Esophagus (tissue), 2 donors: ENCODE results near the gene CSNK1A1. TPM values are rescaled to one million over a fixed set of nuclear protein-coding genes. Genes with fewer than 3 reads are reported as not detected.
"Not testable (repeated sequence)": the region's sequence is repeated elsewhere in the genome, so short reads cannot be mapped to it uniquely, and the experiment has no call there.

Source experiments
- H3K27ac ChIP-seq, 2 donors: one replicate each; pipeline ENCODE4 v1.5.1; 2013; ENCODE audit warnings: low read depth in 2 of 2, mild to moderate bottlenecking in 2 of 2, inconsistent platforms in 1 of 2, low read length in 1 of 2, moderate library complexity in 1 of 2
- H3K27me3 ChIP-seq, 2 donors: one replicate each; pipeline ENCODE4 v1.6.1; 2013; ENCODE audit warnings: low read length in 2 of 2, control low read depth in 1 of 2, mild to moderate bottlenecking in 1 of 2; ENCODE audit not compliant: insufficient read depth in 2 of 2, control insufficient read depth in 1 of 2
- H3K36me3 ChIP-seq, 2 donors: one replicate each; pipeline ENCODE4 v1.6.1; 2013; ENCODE audit warnings: low read length in 1 of 2; ENCODE audit not compliant: control insufficient read depth in 2 of 2, insufficient read depth in 2 of 2
- H3K4me1 ChIP-seq, 2 donors: one replicate each; pipeline ENCODE4 v1.6.1; 2013; ENCODE audit warnings: low read length in 1 of 2; ENCODE audit not compliant: control insufficient read depth in 2 of 2, insufficient read depth in 2 of 2
- H3K4me3 ChIP-seq, 2 donors: one replicate each; pipeline ENCODE4 v1.5.1; 2013; ENCODE audit warnings: low read length in 2 of 2, mild to moderate bottlenecking in 2 of 2, low read depth in 1 of 2, moderate library complexity in 1 of 2
- H3K9me3 ChIP-seq, 2 donors: one replicate each; pipeline ENCODE4 v1.6.1; 2013; ENCODE audit warnings: mild to moderate bottlenecking in 2 of 2, low read depth in 1 of 2, low read length in 1 of 2, moderate library complexity in 1 of 2; ENCODE audit not compliant: control insufficient read depth in 2 of 2, insufficient read depth in 1 of 2
- WGBS, 2 donors: extraction: QIAGEN DNeasy Blood & Tissue Kit; methylation state at CpG; one replicate each; pipeline ENCODE4 v1.1.7; 2013; 5-methylcytosine and 5-hydroxymethylcytosine counted together
- polyA plus RNA-seq, 2 donors: library from polyadenylated mRNA; stranded (reverse); fragments of 200-250 nt; gene quantifications; one replicate each; pipeline ENCODE4 v1.2.3, GENCODE V29; 2013
- donor health status: healthy with polysubstance abuse.
- donor health status: Bipolar disorder and iron deficiency.

Gene CSNK1A1
- polyA plus RNA-seq, 2 donors: 81.1 to 91.8 TPM

DNA sequence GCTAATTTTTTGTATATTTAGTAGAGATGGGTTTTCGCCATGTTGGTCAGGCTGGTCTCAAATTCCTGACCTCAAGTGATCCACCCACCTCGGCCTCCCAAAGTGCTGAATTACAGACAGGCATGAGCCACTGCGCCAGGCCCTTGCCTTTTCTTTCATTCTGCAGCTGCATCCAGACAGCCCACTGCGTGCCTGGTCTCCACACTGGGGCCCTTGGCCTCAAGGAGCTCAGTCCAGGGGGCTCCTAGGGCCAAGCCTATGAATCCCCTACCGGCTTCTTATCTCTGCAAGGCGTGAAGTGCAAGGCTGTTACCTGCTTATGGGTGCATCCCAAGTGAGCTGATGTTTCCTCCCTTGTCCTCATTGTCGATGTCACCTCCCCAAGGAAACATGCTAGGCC lies 78.8 kb downstream of the CSNK1A1 start:
- 94 to 96% methylated on average over 7 of the region's 7 CpGs for WGBS, 2 donors
- H3K27ac ChIP-seq: no peak overlapping the region

DNA sequence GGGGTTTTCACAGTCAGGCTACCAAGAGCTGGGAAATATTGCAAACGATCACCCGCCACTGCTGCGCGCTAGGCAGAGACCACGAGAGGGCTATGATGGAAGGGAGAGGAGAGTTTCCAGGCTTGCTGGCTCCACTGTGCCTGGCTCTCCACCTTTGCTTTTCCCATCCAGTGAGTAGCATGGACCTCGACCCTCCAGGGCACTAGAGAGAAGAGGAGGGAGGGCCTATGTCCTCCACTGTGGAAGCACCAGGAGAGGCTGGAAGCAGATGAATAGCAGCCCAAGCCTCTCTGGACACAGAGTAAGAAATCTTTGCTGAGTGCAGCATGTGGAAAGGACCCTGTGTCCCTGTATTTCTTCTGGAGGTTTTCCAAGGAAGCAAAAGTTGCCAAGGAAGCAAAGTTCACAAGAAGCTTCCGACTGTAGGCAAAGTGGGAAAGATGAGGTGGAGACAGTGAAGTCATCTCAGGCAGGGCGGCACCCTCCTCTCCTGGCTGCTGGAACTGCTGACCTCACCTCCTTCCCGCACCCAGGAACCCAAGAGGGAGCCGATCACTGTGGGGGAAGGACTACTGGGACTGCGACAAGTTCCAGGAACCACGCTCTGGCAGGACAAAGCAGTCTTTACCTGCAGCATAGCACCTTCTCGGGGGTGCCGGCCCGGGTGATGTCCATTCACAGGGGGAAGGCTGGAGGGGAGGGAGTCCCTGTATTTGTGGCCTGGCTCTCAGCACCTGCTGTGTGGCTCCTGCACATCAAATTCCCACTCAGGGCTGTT lies 79.6 kb downstream of the CSNK1A1 start:
- H3K27me3 ChIP-seq: no peaks in the 10 kb centered on the region
- H3K27ac ChIP-seq: peak overlapping the region; percentile 55 to 76
- H3K9me3 ChIP-seq: no peaks in the 10 kb centered on the region
- WGBS, 2 donors: 48 to 55% methylated on average over 15 of the region's 15 CpGs
- no peaks in the 10 kb centered on the region for H3K36me3 ChIP-seq
- H3K4me1 ChIP-seq: peaks cover 2 to 13% of the 10 kb centered on the region in 2 donors
- no peak overlapping the region for H3K4me3 ChIP-seq

More for the DNA sequence above, 78.8 kb downstream of the CSNK1A1 start:
- H3K27me3 ChIP-seq: no peaks in the 10 kb centered on the region
- H3K9me3 ChIP-seq: no peaks in the 10 kb centered on the region
- H3K36me3 ChIP-seq: no peaks in the 10 kb centered on the region
- peaks cover 2 to 13% of the 10 kb centered on the region in 2 donors for H3K4me1 ChIP-seq
- no peak overlapping the region for H3K4me3 ChIP-seq

DNA sequence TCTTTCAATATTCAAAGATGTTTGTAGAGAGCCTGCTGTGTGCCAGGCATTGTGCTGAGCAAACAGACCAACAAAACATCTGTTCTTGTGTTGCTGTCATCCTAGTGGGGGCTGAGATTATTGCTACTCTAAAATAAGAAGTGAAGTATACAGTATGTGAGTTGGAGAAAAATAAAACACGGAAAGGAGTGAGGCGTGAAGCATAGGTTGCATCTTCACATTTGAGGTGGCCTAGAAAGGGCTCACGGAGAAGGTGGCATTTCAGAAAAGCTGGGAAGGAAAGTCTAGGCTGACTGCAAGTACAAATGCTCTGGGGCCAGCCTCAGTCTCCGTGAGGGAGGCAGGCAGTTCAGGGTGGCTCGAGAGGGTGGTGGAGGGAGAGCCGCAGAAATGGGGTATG lies 80.3 kb downstream of the CSNK1A1 start:
- Histone ChIP-seq H3K27ac (peak overlapping the region in 1 of 2 donors; percentile 76), H3K27me3 (no peaks in the 10 kb centered on the region), H3K9me3 (no peaks in the 10 kb centered on the region), H3K4me1 (peaks cover 2 to 13% of the 10 kb centered on the region in 2 donors), H3K36me3 (no peaks in the 10 kb centered on the region), H3K4me3 (no peak overlapping the region)
- 92 to 93% methylated on average over 6 of the region's 6 CpGs for WGBS, 2 donors

DNA sequence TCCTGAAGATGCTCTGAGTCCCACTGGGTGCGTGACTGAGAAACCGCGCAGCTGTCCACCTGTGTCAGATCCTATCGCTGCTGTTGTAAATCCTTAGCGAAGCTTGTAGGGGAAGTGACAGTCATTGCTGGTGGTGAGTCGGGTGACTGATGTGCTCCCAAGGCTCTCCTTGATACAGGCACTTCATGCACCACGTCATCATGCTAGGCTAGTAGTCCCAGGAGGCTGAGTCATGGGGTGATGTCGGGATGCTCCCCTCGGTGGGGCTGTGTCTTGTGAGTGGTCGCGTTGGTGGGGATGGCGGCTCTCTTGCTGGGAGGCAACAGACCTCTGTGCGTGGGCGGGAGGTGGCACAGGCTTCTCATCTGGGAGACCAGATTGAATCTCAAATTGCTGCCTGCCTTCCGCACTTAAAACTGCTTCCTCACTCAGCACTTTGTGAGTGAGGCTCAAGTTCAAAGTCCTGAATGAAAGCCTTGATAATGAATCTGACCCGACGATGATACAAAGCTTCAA lies 84.7 kb downstream of the CSNK1A1 start:
- peak overlapping the region in 1 of 2 donors; percentile 48 for H3K27ac ChIP-seq
- peaks cover under 1 to 5% of the 10 kb centered on the region in 2 donors for H3K4me1 ChIP-seq
- no peaks in the 10 kb centered on the region for H3K9me3 ChIP-seq
- H3K4me3 ChIP-seq: no peak overlapping the region
- H3K27me3 ChIP-seq: no peaks in the 10 kb centered on the region
- no peaks in the 10 kb centered on the region for H3K36me3 ChIP-seq
- WGBS, 2 donors: 62 to 68% methylated on average over 17 of the region's 17 CpGs

DNA sequence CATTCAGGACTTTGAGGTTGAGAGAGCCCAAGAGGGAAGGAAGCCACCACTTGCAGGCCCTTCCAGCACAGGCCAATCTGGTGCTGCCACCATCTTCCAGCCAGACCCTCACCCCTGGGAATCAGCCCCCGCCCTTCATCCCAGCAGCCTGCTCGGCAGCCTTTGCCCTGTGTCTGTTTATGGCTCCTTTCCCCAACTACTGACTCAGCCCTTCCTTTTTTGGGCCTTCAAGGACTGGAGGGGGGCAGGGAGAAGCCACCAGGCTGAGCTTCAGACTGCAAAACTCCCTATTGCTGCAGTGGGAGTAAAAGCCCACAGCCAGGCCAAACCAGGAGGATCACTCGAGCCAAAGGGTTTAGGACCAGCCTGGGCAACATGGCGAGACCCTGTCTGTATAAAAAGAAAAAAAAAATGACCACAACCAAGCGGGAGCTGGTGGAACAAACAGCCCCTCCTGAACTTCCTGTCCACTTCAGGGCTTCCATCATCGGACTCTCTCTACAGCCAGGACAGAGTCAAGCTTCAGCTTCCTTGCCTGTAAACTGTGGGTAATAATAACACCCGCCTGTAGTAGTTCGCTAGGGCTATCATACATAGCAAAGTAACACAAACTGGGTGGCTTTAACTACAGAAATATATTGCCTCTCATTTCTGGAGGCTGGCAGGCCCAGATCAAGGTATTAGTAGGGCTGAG lies 86.3 kb downstream of the CSNK1A1 start:
- Histone ChIP-seq H3K4me1 (peaks cover 0 to 3% of the 10 kb centered on the region in 2 donors), H3K4me3 (no peak overlapping the region), H3K9me3 (no peaks in the 10 kb centered on the region), H3K27ac (peak overlapping the region; percentile 20 to 67), H3K36me3 (no peaks in the 10 kb centered on the region), H3K27me3 (no peaks in the 10 kb centered on the region)
- WGBS, 2 donors: 48 to 60% methylated on average over 8 of the region's 8 CpGs

DNA sequence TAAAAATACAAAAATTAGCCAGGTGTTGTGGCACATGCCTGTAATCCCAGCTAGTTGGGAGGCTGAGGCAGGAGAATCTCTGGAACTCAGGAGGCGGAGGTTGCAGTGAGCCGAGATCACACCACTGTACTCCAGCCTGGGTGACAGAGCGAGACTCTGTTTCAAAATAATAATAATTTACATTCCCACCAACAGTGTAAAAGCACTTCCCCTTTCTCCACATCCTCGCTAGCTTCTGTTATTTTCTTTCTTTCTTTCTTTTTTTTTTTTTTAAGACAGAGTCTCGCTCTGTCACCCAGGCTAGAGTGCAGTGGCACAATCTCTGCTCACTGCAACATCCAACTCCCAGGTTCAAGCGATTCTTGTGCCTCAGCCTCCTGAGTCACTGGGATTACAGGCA lies 89.3 kb downstream of the CSNK1A1 start:
- not testable (repeated sequence) for H3K4me1 ChIP-seq, H3K27ac ChIP-seq, H3K27me3 ChIP-seq, H3K9me3 ChIP-seq, H3K36me3 ChIP-seq, H3K4me3 ChIP-seq
- WGBS, 2 donors: 87 to 90% methylated on average over 6 of the region's 6 CpGs

DNA sequence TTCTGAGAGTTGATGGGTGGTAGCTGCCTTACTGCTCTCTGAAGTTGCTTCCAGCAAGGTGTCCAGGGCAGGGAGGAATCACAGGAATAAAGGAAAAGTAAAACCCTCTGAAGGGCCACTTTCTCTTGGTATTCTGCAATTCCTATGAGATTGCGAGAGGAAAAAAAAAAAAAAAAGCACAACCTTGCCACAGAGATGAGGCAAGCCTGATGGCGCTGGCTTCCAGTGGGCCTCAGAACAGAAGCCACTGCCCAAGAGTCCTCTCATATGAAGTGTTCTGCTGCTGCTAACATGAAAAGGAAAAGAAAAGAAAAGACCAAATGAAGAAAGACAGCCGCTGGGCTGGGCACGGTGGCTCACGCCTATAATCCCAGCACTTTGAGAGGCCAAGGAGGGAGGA lies 91.3 kb downstream of the CSNK1A1 start:
- Histone ChIP-seq H3K27me3 (no peaks in the 10 kb centered on the region), H3K9me3 (no peaks in the 10 kb centered on the region), H3K4me3 (no peak overlapping the region)

DNA sequence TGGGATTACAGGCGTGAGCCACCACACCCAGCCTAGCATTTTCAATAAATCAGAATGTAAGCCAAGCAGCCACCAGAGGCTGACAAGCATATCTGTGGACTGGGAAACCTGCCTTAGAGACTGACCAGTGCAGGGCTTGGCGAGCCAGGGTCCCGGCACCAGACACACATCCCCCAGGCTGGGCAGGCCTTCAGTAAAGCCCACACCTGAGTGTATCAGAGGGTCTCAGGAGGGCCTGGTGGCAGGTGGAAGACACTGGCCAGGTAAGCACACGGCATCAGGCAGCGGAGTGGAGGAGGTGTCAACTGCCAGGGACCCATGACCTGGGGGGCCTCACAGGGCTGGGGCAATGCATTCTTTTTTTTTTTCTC lies 93.9 kb downstream of the CSNK1A1 start:
- WGBS, 2 donors: 92 to 95% methylated on average over 5 of the region's 5 CpGs
- Histone ChIP-seq H3K9me3 (no peaks in the 10 kb centered on the region), H3K36me3 (no peaks in the 10 kb centered on the region), H3K4me1 (peaks cover 0 to 9% of the 10 kb centered on the region in 2 donors), H3K4me3 (no peak overlapping the region), H3K27ac (peak overlapping the region in 1 of 2 donors; percentile 40), H3K27me3 (no peaks in the 10 kb centered on the region)

More for the DNA sequence above, 91.3 kb downstream of the CSNK1A1 start:
- Histone ChIP-seq H3K4me1 (peaks cover 0 to 7% of the 10 kb centered on the region in 2 donors), H3K36me3 (no peaks in the 10 kb centered on the region), H3K27ac (no peak overlapping the region)
- 94 to 97% methylated on average over 5 of the region's 5 CpGs for WGBS, 2 donors

DNA sequence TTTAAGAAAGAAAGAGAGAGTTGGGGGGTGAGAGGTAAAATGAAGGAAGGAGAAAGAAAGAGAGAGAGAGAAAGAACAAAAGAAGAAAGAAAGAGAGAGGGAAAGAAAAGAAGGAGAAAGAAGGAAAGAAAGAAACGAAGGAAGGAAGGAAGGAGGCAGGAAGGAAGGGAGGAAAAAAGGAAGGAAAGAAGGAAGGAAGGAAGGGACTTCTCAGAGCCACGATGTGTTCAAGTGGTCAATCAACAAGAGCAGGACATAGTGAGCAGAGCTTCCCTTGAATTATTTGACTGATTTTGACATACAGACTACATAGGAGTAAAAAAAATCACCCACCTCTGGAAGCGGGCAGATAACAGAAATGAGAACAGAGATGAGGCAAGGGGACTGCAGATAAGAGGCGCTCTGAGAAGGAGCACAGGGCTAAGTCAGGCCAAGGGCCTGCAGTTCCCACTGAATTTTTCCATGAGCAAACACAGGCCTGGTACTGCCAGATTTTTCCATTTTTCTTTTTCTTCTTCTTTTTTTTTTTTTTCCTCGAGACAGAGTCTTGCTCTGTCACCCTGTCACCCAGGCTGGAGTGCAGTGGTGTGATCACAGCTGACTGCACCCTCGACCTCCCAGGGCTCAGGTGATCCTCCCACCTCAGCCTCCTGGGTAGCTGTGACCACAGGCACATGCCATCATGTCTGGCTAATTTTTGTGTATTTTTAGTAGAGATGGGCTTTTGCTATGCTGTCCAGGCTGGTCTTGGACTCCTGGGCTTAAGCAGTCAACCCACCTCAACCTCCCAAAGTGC lies 94.4 kb downstream of the CSNK1A1 start:
- Histone ChIP-seq H3K36me3 (no peaks in the 10 kb centered on the region), H3K4me3 (no peak overlapping the region), H3K27ac (peak overlapping the region in 1 of 2 donors; percentile 56), H3K9me3 (no peaks in the 10 kb centered on the region), H3K27me3 (no peaks in the 10 kb centered on the region), H3K4me1 (peaks cover 0 to 13% of the 10 kb centered on the region in 2 donors)
- WGBS, 2 donors: 61 to 68% methylated on average over 6 of the region's 6 CpGs
